Small intestine (tissue), 7 donors: ENCODE data around the gene EGFL7. TPM values are rescaled to one million over a fixed set of nuclear protein-coding genes. Genes with fewer than 3 reads are reported as not detected.

Experiments used
- DNase-seq, 2 donors: peaks; one replicate each; pipeline versions ENCODE4 v3.0.0 to v3.0.0-alpha.2; 2013
- FAIRE-seq: peaks from 2 replicates; lab custom pipeline; 2012; peaks lifted over from hg19 to GRCh38; lab: Jason Lieb, UNC
- H3K27ac ChIP-seq, 3 donors: one replicate each; pipeline ENCODE4 v1.5.1; 2013; ENCODE audit warnings: low read length in 2 of 3, mild to moderate bottlenecking in 2 of 3, control low read depth in 1 of 3, inconsistent platforms in 1 of 3, low read depth in 1 of 3, moderate library complexity in 1 of 3
- H3K27me3 ChIP-seq, 3 donors: one replicate each; pipeline ENCODE4 v1.6.1; 2013; ENCODE audit warnings: low read length in 3 of 3, inconsistent platforms in 1 of 3; ENCODE audit not compliant: control insufficient read depth in 3 of 3, insufficient read depth in 3 of 3
- H3K36me3 ChIP-seq, 3 donors: one replicate each; pipeline ENCODE4 v1.6.1; 2013; ENCODE audit warnings: low read length in 3 of 3, inconsistent platforms in 1 of 3, low read depth in 1 of 3, mild to moderate bottlenecking in 1 of 3, moderate library complexity in 1 of 3; ENCODE audit not compliant: control insufficient read depth in 3 of 3, insufficient read depth in 2 of 3
- H3K4me1 ChIP-seq, 3 donors: one replicate each; pipeline ENCODE4 v1.6.1; 2013; ENCODE audit warnings: low read length in 2 of 3, inconsistent platforms in 1 of 3, low read depth in 1 of 3, mild to moderate bottlenecking in 1 of 3, moderate library complexity in 1 of 3; ENCODE audit not compliant: control insufficient read depth in 3 of 3, insufficient read depth in 2 of 3
- H3K4me3 ChIP-seq, 3 donors: one replicate each; pipeline ENCODE4 v1.5.1; 2013; ENCODE audit warnings: low read length in 3 of 3, control low read depth in 1 of 3, inconsistent platforms in 1 of 3, low read depth in 1 of 3, mild to moderate bottlenecking in 1 of 3, moderate library complexity in 1 of 3
- H3K9me3 ChIP-seq, 2 donors: one replicate each; pipeline ENCODE4 v1.6.1; 2013; ENCODE audit warnings: low read depth in 1 of 2, low read length in 1 of 2; ENCODE audit not compliant: control insufficient read depth in 2 of 2, insufficient read depth in 1 of 2
- WGBS, 3 donors: extraction: QIAGEN DNeasy Blood & Tissue Kit; methylation state at CpG; one replicate each; pipeline ENCODE4 v1.1.7; 2013; 5-methylcytosine and 5-hydroxymethylcytosine counted together
- polyA plus RNA-seq, 4 donors: library from polyadenylated mRNA; stranded (reverse) in 3 of 4; unstranded in 1 of 4; fragments of 200-250 nt in 3 of 4; fragments of 120-200 nt in 1 of 4; gene quantifications; one replicate each; pipeline versions ENCODE4 v1.2.1 to v1.2.3, GENCODE V29; 2013
- donor health status: healthy with polysubstance abuse.
- donor health status: control.
- donor health status: control.
- donor health status: Bipolar disorder and iron deficiency.
- donor health status: healthy.

Gene EGFL7
- polyA plus RNA-seq, 4 donors = 15.4 to 114 (median 34.6) TPM

DNA sequence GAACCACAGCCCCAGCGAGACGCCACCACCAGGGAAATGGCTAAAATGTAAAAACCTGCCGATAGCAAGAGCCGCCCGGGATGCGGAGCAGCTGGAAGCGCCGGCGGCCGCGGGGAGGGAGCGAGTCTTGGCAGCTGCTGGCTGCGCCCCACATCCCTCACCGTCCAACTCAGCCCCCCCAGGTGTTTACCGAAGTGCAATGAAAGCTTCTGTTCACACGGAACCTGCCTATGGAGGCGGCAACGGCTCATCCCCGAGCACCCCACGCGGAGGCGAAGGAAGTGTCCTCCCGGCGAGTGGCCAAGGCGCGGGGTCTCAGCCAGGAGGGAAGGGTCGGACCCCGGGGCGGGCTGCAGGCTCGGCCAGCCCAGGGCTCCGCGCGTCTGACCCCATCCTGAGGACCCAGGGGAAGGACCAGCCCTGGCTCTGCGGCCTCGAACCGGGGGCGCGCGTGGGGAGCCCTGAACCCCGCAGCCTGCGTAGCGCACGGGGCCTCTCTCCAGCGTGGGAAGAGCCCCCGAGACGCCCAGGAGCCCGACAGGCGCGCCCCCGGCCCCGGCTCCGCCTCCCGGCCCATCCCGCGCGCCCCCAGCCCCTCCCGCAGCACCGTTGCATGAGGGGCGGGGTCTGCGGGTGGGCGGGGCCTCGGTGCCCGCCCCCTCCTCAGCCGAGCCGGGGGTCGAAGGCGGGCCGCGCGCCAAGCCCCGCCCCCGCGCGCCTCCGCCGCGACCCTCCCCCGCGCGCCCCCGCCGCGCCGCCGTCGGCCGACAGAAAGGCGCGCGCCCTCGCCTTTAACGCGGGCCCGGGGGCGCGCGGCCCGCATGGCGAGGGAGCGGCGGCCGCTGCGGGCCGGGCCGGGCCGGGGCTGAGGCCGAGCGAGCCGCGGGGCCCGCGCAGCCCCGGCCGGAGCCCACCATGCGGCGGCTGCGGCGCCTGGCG lies 49.3 kb downstream of the EGFL7 start, which contains the start of gene DIPK1B:
TSS of gene DIPK1B (plus strand) at position 822 of the 939 bp plus-strand sequence. CDS start at position 916, 94 bp downstream.
- peaks cover 0 to 9% (median 0%) of the 10 kb centered on the region in 3 donors for H3K36me3 ChIP-seq
- DNase-seq (peak in 1 of 2 donors; percentile 60), FAIRE-seq (no peak)
- peaks cover 0 to 11% (median 3%) of the 10 kb centered on the region in 3 donors for H3K27me3 ChIP-seq
- H3K4me1 ChIP-seq = peaks cover 0 to 20% (median 4%) of the 10 kb centered on the region in 3 donors
- H3K27ac ChIP-seq = no peak within 1 kb of the TSS
- H3K9me3 ChIP-seq = no peaks in the 10 kb centered on the region
- peak within 1 kb of the TSS; percentile 9 to 44 (median 28) for H3K4me3 ChIP-seq
- WGBS, 3 donors = 1 to 5% (median 2%) methylated on average over 43 to 119 of the region's 119 CpGs

DNA sequence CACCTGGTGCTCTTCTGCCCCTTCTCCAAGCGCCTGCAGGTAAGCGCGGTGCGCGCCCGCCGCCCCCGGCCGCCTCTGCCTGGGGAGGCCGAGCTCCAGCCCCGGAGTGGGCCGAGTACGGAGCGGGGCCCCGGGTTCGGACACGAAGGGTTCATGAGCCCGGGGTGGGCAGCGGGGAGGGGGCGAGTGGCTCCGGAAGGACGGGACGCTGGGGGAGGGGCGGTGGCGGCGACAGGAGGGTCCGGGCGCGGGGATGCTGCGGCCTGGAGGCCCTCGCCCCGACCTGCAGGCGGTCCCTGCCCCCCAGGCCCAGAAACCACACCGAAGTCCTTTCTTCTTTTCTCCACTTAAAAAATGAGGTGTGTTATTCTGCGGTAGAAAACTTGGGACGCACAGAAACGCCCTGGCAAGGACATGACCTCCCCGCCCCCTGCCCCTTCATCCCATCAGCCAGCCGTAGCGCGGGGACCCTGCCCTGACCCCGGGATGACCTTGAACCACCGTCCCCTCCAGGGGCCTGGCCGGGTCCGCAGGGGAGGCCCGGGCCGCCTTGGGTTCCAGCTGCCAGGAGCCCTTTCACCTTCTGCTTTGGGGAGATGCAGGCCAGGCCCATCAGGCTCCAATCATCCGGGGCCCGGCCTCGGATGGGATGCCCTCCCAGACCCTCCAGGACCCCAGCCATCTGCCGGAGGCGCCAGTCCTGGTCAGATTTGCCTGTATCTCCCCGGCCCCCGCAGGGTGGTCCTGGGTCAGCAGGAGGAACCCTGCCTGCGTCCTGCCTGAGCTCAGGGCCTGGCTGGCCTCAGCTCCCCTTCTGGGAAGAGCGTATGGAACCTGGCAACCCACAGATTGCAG lies 50.2 kb downstream of the EGFL7 start:
- DNase-seq = no peak
- 7 to 11% (median 10%) methylated on average over 43 to 56 of the region's 56 CpGs for WGBS, 3 donors
- H3K9me3 ChIP-seq = no peaks in the 10 kb centered on the region
- H3K27me3 ChIP-seq = peaks cover 0 to 11% (median 3%) of the 10 kb centered on the region in 3 donors
- no peak overlapping the region for H3K27ac ChIP-seq
- no peak for FAIRE-seq
- H3K36me3 ChIP-seq = peaks cover 0 to 9% (median 0%) of the 10 kb centered on the region in 3 donors
- peak overlapping the region; percentile 9 to 44 (median 28) for H3K4me3 ChIP-seq
- peaks cover 0 to 20% (median 4%) of the 10 kb centered on the region in 3 donors for H3K4me1 ChIP-seq

DNA sequence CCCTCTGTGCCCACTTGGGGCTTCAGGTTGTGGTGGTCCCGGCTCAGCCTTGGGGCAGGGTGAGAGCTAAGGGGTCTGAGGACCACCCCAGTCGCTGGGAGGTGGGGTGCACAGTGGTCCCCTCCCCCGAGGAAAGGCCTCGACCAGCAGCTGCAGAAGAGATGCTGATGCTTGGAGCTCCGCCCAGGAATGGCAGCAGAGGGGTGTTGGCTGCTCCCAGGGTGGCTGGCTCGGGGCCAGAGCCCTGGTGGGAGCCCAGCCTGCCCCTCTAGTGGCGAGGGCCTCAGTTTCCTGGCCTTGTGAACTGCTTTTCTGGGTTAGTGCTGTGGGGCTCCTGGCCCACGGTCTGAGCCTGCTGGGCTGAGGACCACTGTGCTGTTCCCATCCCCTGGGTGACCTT lies 50.8 kb downstream of the EGFL7 start:
- FAIRE-seq = no peak
- H3K36me3 ChIP-seq = peaks cover 0 to 9% (median 0%) of the 10 kb centered on the region in 3 donors
- H3K27me3 ChIP-seq = peaks cover 0 to 11% (median 3%) of the 10 kb centered on the region in 3 donors
- no peaks in the 10 kb centered on the region for H3K9me3 ChIP-seq
- 29 to 50% (median 43%) methylated on average over 7 to 8 of the region's 8 CpGs for WGBS, 3 donors
- H3K4me1 ChIP-seq = peaks cover 0 to 20% (median 4%) of the 10 kb centered on the region in 3 donors
- no peak overlapping the region for H3K27ac ChIP-seq
- peak overlapping the region in 1 of 3 donors; percentile 44 for H3K4me3 ChIP-seq
- DNase-seq = no peak

DNA sequence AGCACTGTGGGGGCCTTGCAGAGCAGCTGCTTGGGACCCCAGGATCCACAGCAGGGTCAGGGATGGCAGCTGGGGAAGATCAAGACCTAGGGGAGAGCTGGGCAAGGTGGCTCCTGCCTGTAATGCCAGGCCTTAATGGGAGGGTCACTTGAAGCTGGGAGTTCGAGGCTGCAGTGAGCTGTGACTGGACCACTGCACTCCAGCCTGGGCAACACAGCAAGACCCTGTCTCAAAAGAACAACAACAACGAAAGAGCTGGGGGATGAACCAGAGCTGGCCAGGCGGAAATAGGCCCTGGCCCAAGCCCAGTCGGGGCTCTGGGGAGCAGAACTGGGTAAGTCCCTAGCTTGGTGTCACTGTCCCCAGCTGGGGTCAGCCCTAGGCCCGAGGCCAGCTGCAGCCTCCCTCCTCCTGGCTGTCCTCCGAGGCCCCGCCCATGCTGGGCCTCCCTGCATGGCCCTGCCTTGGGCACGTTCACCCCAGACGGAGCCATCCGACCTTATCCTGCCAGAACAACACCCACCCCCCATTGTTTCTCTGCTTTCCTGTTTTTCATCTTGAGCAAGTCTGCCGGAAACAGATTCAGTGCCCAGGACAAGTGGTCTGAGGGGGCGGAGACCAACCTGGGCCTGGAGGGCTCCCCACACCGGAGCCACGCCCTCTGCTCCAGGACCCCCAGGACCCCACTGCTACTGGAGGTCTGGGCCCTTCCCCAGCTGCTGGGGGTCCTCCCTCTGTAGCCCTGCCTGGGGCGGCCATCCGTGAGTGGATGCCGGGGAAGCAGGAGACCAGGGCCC lies 51.6 kb downstream of the EGFL7 start:
- FAIRE-seq (no peak), DNase-seq (no peak)
- Histone ChIP-seq H3K36me3 (peaks cover 0 to 9% (median 0%) of the 10 kb centered on the region in 3 donors), H3K9me3 (no peaks in the 10 kb centered on the region), H3K4me3 (no peak overlapping the region), H3K27me3 (peaks cover 0 to 11% (median 3%) of the 10 kb centered on the region in 3 donors), H3K27ac (no peak overlapping the region), H3K4me1 (peaks cover 0 to 23% (median 4%) of the 10 kb centered on the region in 3 donors)
- 55 to 61% (median 60%) methylated on average over 17 of the region's 17 CpGs for WGBS, 3 donors

DNA sequence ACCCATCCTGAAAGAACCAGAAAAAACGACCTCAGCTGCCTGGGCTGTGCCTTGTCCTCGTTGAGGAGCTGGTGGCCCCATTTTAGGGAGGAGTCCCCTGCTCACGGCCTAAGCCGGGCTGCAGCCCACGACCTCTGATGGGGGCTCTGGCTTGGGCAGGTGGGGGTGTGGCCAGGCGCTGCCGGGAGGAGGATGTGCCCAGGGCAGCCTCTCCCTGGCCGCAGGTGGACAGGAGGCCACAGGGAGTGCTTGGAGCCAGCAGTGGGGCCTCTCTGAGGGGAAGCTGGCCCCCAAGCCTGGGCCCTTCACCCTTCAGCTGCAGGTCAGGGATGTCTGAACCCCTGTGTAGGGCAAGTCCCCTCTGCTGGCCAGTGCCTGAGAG lies 52.2 kb downstream of the EGFL7 start:
- no peak for FAIRE-seq
- Histone ChIP-seq H3K4me3 (no peak overlapping the region), H3K36me3 (peaks cover 0 to 11% (median 0%) of the 10 kb centered on the region in 3 donors), H3K9me3 (no peaks in the 10 kb centered on the region), H3K27me3 (peaks cover 0 to 11% (median 3%) of the 10 kb centered on the region in 3 donors), H3K4me1 (peaks cover 0 to 26% (median 4%) of the 10 kb centered on the region in 3 donors), H3K27ac (no peak overlapping the region)
- 31 to 51% (median 45%) methylated on average over 8 of the region's 8 CpGs for WGBS, 3 donors
- DNase-seq = no peak

DNA sequence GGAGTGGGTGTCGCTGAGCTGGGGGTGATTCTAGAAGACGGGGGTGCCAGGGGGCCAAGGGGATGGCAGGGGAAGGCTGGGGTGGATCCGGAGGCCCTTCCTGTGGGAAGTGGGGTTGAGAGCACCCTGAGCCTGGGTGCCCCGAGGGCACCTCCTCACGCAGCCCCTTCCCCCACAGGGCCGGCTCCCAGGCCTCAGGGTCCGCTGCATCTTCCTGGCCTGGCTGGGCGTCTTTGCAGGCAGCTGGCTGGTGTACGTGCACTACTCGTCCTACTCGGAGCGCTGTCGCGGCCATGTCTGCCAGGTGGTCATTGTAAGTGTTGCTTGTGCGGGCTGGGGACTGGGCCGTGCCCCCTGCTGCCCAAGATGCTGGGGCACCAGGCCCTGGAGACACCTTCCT lies 54.7 kb downstream of the EGFL7 start:
- Histone ChIP-seq H3K36me3 (peaks cover under 1 to 33% (median 2%) of the 10 kb centered on the region in 3 donors), H3K4me1 (peaks cover 0 to 40% (median 0%) of the 10 kb centered on the region in 3 donors), H3K4me3 (no peak overlapping the region), H3K9me3 (no peaks in the 10 kb centered on the region), H3K27me3 (peaks cover 0 to 7% (median 3%) of the 10 kb centered on the region in 3 donors), H3K27ac (no peak overlapping the region)
- WGBS, 3 donors = 46 to 78% (median 53%) methylated on average over 14 to 16 of the region's 16 CpGs
- no peak for FAIRE-seq
- no peak for DNase-seq

DNA sequence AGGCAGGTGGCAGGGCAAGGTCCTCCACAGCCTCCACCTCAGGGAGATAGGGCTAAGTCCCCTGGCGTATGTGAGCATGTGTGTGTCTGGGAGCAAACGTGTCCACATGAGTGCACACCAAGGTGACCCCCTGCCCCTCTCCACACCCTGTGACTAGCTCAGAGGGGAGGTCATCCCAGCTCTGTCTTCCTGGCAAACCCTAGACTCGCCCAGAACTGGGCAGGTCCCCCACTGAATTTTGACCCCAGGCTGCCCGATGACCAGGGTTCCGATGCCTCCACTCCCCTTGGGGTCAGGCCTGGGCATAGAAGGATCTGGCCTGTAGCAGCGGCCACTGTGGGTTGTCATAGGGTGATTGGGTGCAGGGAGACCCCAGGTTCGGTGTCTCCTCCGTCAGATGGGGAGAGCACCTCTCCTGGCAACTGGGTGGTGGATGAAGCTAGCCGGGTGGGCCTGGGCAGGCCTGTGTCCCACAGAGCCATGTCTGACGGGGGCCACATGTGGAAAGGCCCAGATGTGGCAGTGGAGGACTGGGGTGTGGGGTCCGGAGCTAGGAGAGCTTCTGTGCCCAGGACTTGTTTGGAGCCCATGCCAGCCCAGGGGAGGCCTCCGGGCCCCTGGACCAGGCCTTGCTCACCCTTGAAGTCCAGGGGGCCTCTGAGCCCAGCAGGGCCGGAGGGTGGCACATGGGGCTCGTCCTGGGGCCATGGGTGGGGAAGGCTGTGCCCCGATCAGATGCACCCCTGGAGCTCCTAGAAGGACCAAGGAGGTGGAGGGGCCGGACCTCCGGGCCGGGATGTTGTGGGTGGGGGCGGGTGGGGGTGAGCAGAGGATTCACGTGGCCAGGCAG lies 55.9 kb downstream of the EGFL7 start:
- Histone ChIP-seq H3K27ac (no peak overlapping the region), H3K9me3 (no peaks in the 10 kb centered on the region), H3K4me1 (peaks cover 0 to 38% (median 0%) of the 10 kb centered on the region in 3 donors), H3K4me3 (no peak overlapping the region), H3K36me3 (peaks cover 2 to 45% (median 6%) of the 10 kb centered on the region in 3 donors), H3K27me3 (peaks cover 0 to 7% (median 0%) of the 10 kb centered on the region in 3 donors)
- no peak for FAIRE-seq
- WGBS, 3 donors = 32 to 66% (median 37%) methylated on average over 18 to 20 of the region's 20 CpGs
- DNase-seq = no peak
